ENCODE results near the gene HLA-DMB. TPM values are rescaled to one million over a fixed set of nuclear protein-coding genes. Genes with fewer than 3 reads are reported as not detected.

The HLA-DMB gene
- polyA plus RNA-seq, 1 donor from 2014 or later: 2.9 TPM

- no peaks in the 10 kb centered on the region for H4K20me1 ChIP-seq (ENCODE audit: insufficient read depth)
- no peaks in the 10 kb centered on the region for H3K36me3 ChIP-seq (ENCODE audit: insufficient read depth, low read length)
- H3K9ac ChIP-seq (ENCODE audit: low read length): no peak overlapping the region
- no peak overlapping the region for H3K27ac ChIP-seq (ENCODE audit: low read length)
- no peak overlapping the region for H3K4me3 ChIP-seq (ENCODE audit: low read length)
- H3K27me3 ChIP-seq (ENCODE audit: insufficient read depth, low read depth, low read length): no peaks in the 10 kb centered on the region
- H3K9me3 ChIP-seq (ENCODE audit: low read length): no peaks in the 10 kb centered on the region
- TF ChIP-seq MXI1 (conservative IDR thresholded peaks at IDR 0.05; ENCODE audit: poor library complexity, severe bottlenecking): no peak
- no peak for TF ChIP-seq REST (IDR thresholded peaks at IDR 0.05; ENCODE audit: borderline replicate concordance)
- TF ChIP-seq CTCF (IDR thresholded peaks at IDR 0.05; ENCODE audit: poor library complexity, severe bottlenecking): no peak
- no peak for TF ChIP-seq TAF1 (IDR thresholded peaks at IDR 0.05; ENCODE audit: low read depth)
- TF ChIP-seq EP300 (conservative IDR thresholded peaks at IDR 0.05; ENCODE audit: poor library complexity, severe bottlenecking): no peak
- TF ChIP-seq EZH2 (IDR thresholded peaks at IDR 0.05; ENCODE audit: borderline replicate concordance, insufficient read depth, low read length, poor library complexity, severe bottlenecking): no peak
- no peak for TF ChIP-seq RAD21 (conservative IDR thresholded peaks at IDR 0.05)
- no peak for TF ChIP-seq SMC3 (conservative IDR thresholded peaks at IDR 0.05; ENCODE audit: poor library complexity)
- no peak for TF ChIP-seq POLR2AphosphoS5 (IDR thresholded peaks at IDR 0.05)
- H3K79me2 ChIP-seq (replicated peaks; ENCODE audit: insufficient read depth, low read length): peaks cover 10% of the 10 kb centered on the region
- H3F3A ChIP-seq (ENCODE audit: insufficient read depth, low read length, poor library complexity, severe bottlenecking): no peaks in the 10 kb centered on the region
- H2AFZ ChIP-seq (ENCODE audit: low read depth, low read length): no peak overlapping the region
- no peak overlapping the region for H3K4me2 ChIP-seq (ENCODE audit: low read length)
- no peaks in the 10 kb centered on the region for H3K9me2 ChIP-seq (ENCODE audit: insufficient read depth, low read length)
These were observed 19.7 kb upstream of the HLA-DMB start for GRCh38 chr6:32960563-32960962.

GRCh38 chr6:32956176-32956575, 15.3 kb upstream of the HLA-DMB start:
- Histone ChIP-seq H3K9me2 (ENCODE audit: insufficient read depth, low read length) (no peaks in the 10 kb centered on the region), H2AFZ (ENCODE audit: low read depth, low read length) (no peak overlapping the region), H3K27me3 (ENCODE audit: insufficient read depth, low read depth, low read length) (no peaks in the 10 kb centered on the region), H3K9ac (ENCODE audit: low read length) (no peak overlapping the region), H3K4me2 (ENCODE audit: low read length) (no peak overlapping the region), H3K4me3 (ENCODE audit: low read length) (no peak overlapping the region), H3K36me3 (ENCODE audit: insufficient read depth, low read length) (no peaks in the 10 kb centered on the region), H3K9me3 (ENCODE audit: low read length) (no peaks in the 10 kb centered on the region), H4K20me1 (ENCODE audit: insufficient read depth) (no peaks in the 10 kb centered on the region), H3F3A (ENCODE audit: insufficient read depth, low read length, poor library complexity, severe bottlenecking) (no peaks in the 10 kb centered on the region), H3K27ac (ENCODE audit: low read length) (no peak overlapping the region), H3K79me2 (replicated peaks; ENCODE audit: insufficient read depth, low read length) (no peaks in the 10 kb centered on the region)
- TF ChIP-seq REST (IDR thresholded peaks at IDR 0.05; ENCODE audit: borderline replicate concordance) (no peak), TAF1 (IDR thresholded peaks at IDR 0.05; ENCODE audit: low read depth) (no peak), SMC3 (conservative IDR thresholded peaks at IDR 0.05; ENCODE audit: poor library complexity) (no peak), CTCF (IDR thresholded peaks at IDR 0.05; ENCODE audit: poor library complexity, severe bottlenecking) (no peak), MXI1 (conservative IDR thresholded peaks at IDR 0.05; ENCODE audit: poor library complexity, severe bottlenecking) (no peak), RAD21 (conservative IDR thresholded peaks at IDR 0.05) (no peak), EZH2 (IDR thresholded peaks at IDR 0.05; ENCODE audit: borderline replicate concordance, insufficient read depth, low read length, poor library complexity, severe bottlenecking) (no peak), POLR2AphosphoS5 (IDR thresholded peaks at IDR 0.05) (no peak), EP300 (conservative IDR thresholded peaks at IDR 0.05; ENCODE audit: poor library complexity, severe bottlenecking) (no peak)
